ENCODE results near the gene GOLM1.

GOLM1 gene

GRCh38 chr9:86035827-86036440, 63.4 kb downstream of the GOLM1 start:
- Histone ChIP-seq H3K27ac (no peak overlapping the region), H3K4me3 (no peak overlapping the region), H3K9ac (ENCODE audit: insufficient read length) (no peak overlapping the region), H3K9me3 (ENCODE audit: low read depth, low read length) (no peaks in the 10 kb centered on the region), H3K36me3 (ENCODE audit: insufficient read depth, low read length) (peaks cover 39% of the 10 kb centered on the region)
- no peak for DNase-seq (ENCODE audit: low read depth, low spot score)
- TF ChIP-seq POLR2AphosphoS5 (IDR thresholded peaks at IDR 0.05; ENCODE audit: borderline replicate concordance, low read depth, low read length): no peak
- TF ChIP-seq FOXP2 (optimal IDR thresholded peaks at IDR 0.05; ENCODE audit: control extremely low read depth, extremely low read length, insufficient read depth): no peak
- TF ChIP-seq EZH2 (IDR thresholded peaks at IDR 0.05): no peak

- Histone ChIP-seq H3K9ac (ENCODE audit: insufficient read length) (no peak overlapping the region), H3K4me3 (no peak overlapping the region), H3K36me3 (ENCODE audit: insufficient read depth, low read length) (peaks cover 44% of the 10 kb centered on the region), H3K27ac (no peak overlapping the region), H3K9me3 (ENCODE audit: low read depth, low read length) (no peaks in the 10 kb centered on the region)
- TF ChIP-seq FOXP2 (optimal IDR thresholded peaks at IDR 0.05; ENCODE audit: control extremely low read depth, extremely low read length, insufficient read depth): no peak
- no peak for TF ChIP-seq EZH2 (IDR thresholded peaks at IDR 0.05)
- no peak for TF ChIP-seq POLR2AphosphoS5 (IDR thresholded peaks at IDR 0.05; ENCODE audit: borderline replicate concordance, low read depth, low read length)
- no peak for DNase-seq (ENCODE audit: low read depth, low spot score)
These were observed 64.3 kb downstream of the GOLM1 start for GRCh38 chr9:86034863-86035734.

- Histone ChIP-seq H3K27ac (no peak overlapping the region), H3K4me3 (no peak overlapping the region), H3K36me3 (ENCODE audit: insufficient read depth, low read length) (peaks cover 58% of the 10 kb centered on the region), H3K9ac (ENCODE audit: insufficient read length) (no peak overlapping the region), H3K9me3 (ENCODE audit: low read depth, low read length) (no peaks in the 10 kb centered on the region)
- TF ChIP-seq FOXP2 (optimal IDR thresholded peaks at IDR 0.05; ENCODE audit: control extremely low read depth, extremely low read length, insufficient read depth) (no peak), EZH2 (IDR thresholded peaks at IDR 0.05) (no peak), POLR2AphosphoS5 (IDR thresholded peaks at IDR 0.05; ENCODE audit: borderline replicate concordance, low read depth, low read length) (no peak)
- no peak for DNase-seq (ENCODE audit: low read depth, low spot score)
These were observed 71.6 kb downstream of the GOLM1 start for GRCh38 chr9:86027767-86028166.

GRCh38 chr9:86022687-86023266, 76.6 kb downstream of the GOLM1 start:
- DNase-seq (ENCODE audit: low read depth, low spot score): no peak
- H3K9me3 ChIP-seq (ENCODE audit: low read depth, low read length): no peaks in the 10 kb centered on the region
- no peak for TF ChIP-seq POLR2AphosphoS5 (IDR thresholded peaks at IDR 0.05; ENCODE audit: borderline replicate concordance, low read depth, low read length)
- TF ChIP-seq FOXP2 (optimal IDR thresholded peaks at IDR 0.05; ENCODE audit: control extremely low read depth, extremely low read length, insufficient read depth): no peak
- TF ChIP-seq EZH2 (IDR thresholded peaks at IDR 0.05): no peak
- peak overlapping the region; percentile 57 for H3K27ac ChIP-seq
- no peak overlapping the region for H3K9ac ChIP-seq (ENCODE audit: insufficient read length)
- no peak overlapping the region for H3K4me3 ChIP-seq
- H3K36me3 ChIP-seq (ENCODE audit: insufficient read depth, low read length): peaks cover 67% of the 10 kb centered on the region

- Histone ChIP-seq H3K4me3 (no peak overlapping the region), H3K9me3 (ENCODE audit: low read depth, low read length) (no peaks in the 10 kb centered on the region), H3K36me3 (ENCODE audit: insufficient read depth, low read length) (peaks cover 67% of the 10 kb centered on the region), H3K9ac (ENCODE audit: insufficient read length) (no peak overlapping the region), H3K27ac (no peak overlapping the region)
- no peak for TF ChIP-seq FOXP2 (optimal IDR thresholded peaks at IDR 0.05; ENCODE audit: control extremely low read depth, extremely low read length, insufficient read depth)
- no peak for TF ChIP-seq POLR2AphosphoS5 (IDR thresholded peaks at IDR 0.05; ENCODE audit: borderline replicate concordance, low read depth, low read length)
- no peak for TF ChIP-seq EZH2 (IDR thresholded peaks at IDR 0.05)
- DNase-seq (ENCODE audit: low read depth, low spot score): no peak
These were observed 78.2 kb downstream of the GOLM1 start for GRCh38 chr9:86021166-86021565.

- H3K27ac ChIP-seq: no peak overlapping the region
These were observed 78.6 kb downstream of the GOLM1 start for GRCh38 chr9:86020731-86021130.

GRCh38 chr9:86009133-86009532, 90.2 kb downstream of the GOLM1 start:
- Histone ChIP-seq H3K9me3 (ENCODE audit: low read depth, low read length) (peaks cover 14% of the 10 kb centered on the region; the same call in 1 of the 2 replicates), H3K9ac (ENCODE audit: insufficient read length) (no peak overlapping the region), H3K27ac (no peak overlapping the region), H3K36me3 (ENCODE audit: insufficient read depth, low read length) (peaks cover 53% of the 10 kb centered on the region), H3K4me3 (no peak overlapping the region)
- TF ChIP-seq FOXP2 (optimal IDR thresholded peaks at IDR 0.05; ENCODE audit: control extremely low read depth, extremely low read length, insufficient read depth): no peak
- TF ChIP-seq POLR2AphosphoS5 (IDR thresholded peaks at IDR 0.05; ENCODE audit: borderline replicate concordance, low read depth, low read length): no peak
- TF ChIP-seq EZH2 (IDR thresholded peaks at IDR 0.05): no peak
- DNase-seq (ENCODE audit: low read depth, low spot score): no peak

More at GRCh38 chr9:86020731-86021130, 78.6 kb downstream of the GOLM1 start:
- no peak overlapping the region for H3K4me3 ChIP-seq
- TF ChIP-seq POLR2AphosphoS5 (IDR thresholded peaks at IDR 0.05; ENCODE audit: borderline replicate concordance, low read depth, low read length): no peak
- TF ChIP-seq FOXP2 (optimal IDR thresholded peaks at IDR 0.05; ENCODE audit: control extremely low read depth, extremely low read length, insufficient read depth): no peak
- no peak for TF ChIP-seq EZH2 (IDR thresholded peaks at IDR 0.05)
- DNase-seq (ENCODE audit: low read depth, low spot score): no peak
- peaks cover 63% of the 10 kb centered on the region for H3K36me3 ChIP-seq (ENCODE audit: insufficient read depth, low read length)
- no peak overlapping the region for H3K9ac ChIP-seq (ENCODE audit: insufficient read length)
- no peaks in the 10 kb centered on the region for H3K9me3 ChIP-seq (ENCODE audit: low read depth, low read length)

- Histone ChIP-seq H3K9ac (ENCODE audit: insufficient read length) (no peak overlapping the region), H3K4me3 (no peak overlapping the region), H3K27ac (no peak overlapping the region), H3K36me3 (ENCODE audit: insufficient read depth, low read length) (peaks cover 56% of the 10 kb centered on the region), H3K9me3 (ENCODE audit: low read depth, low read length) (peaks cover 14% of the 10 kb centered on the region; the same call in 1 of the 2 replicates)
- DNase-seq (ENCODE audit: low read depth, low spot score): no peak
- no peak for TF ChIP-seq POLR2AphosphoS5 (IDR thresholded peaks at IDR 0.05; ENCODE audit: borderline replicate concordance, low read depth, low read length)
- no peak for TF ChIP-seq EZH2 (IDR thresholded peaks at IDR 0.05)
- no peak for TF ChIP-seq FOXP2 (optimal IDR thresholded peaks at IDR 0.05; ENCODE audit: control extremely low read depth, extremely low read length, insufficient read depth)
These were observed 94.0 kb downstream of the GOLM1 start for GRCh38 chr9:86005253-86005775.
